A673 (cell line): Measurements from ENCODE around the gene SIK2.

Experiments used
- EZH2 ChIP-seq: fragments of 200-600 bp; sonication (generic); IDR thresholded peaks from 2 replicates; pipeline ENCODE4 v1.6.1; 2017; ENCODE audit warnings: borderline replicate concordance, low read depth, mild to moderate bottlenecking, mixed read lengths, antibody characterized with exemption, low read length; ENCODE audit not compliant: poor library complexity, severe bottlenecking
- TF ChIP-seq, protein P1 (sequence below): fragments of 300-800, 200-600 bp; sonication (generic); conservative IDR thresholded peaks from 2 replicates; pipeline ENCODE4 v1.5.1; 2017; ENCODE audit warnings: low read depth, mild to moderate bottlenecking, antibody characterized with exemption, low read length, moderate library complexity, mixed read lengths

GRCh38 chr11:111733611-111734088 lies 131.4 kb downstream of the SIK2 start:
- no peak for TF ChIP-seq EZH2
- TF ChIP-seq, protein P1, sequence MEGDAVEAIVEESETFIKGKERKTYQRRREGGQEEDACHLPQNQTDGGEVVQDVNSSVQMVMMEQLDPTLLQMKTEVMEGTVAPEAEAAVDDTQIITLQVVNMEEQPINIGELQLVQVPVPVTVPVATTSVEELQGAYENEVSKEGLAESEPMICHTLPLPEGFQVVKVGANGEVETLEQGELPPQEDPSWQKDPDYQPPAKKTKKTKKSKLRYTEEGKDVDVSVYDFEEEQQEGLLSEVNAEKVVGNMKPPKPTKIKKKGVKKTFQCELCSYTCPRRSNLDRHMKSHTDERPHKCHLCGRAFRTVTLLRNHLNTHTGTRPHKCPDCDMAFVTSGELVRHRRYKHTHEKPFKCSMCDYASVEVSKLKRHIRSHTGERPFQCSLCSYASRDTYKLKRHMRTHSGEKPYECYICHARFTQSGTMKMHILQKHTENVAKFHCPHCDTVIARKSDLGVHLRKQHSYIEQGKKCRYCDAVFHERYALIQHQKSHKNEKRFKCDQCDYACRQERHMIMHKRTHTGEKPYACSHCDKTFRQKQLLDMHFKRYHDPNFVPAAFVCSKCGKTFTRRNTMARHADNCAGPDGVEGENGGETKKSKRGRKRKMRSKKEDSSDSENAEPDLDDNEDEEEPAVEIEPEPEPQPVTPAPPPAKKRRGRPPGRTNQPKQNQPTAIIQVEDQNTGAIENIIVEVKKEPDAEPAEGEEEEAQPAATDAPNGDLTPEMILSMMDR, result no peak
